Upper lobe of left lung (tissue), 6 donors: ENCODE data around the gene VCY1B. TPM values are rescaled to one million over a fixed set of nuclear protein-coding genes. Genes with fewer than 3 reads are reported as not detected.
"Not testable (repeated sequence)": the region's sequence is repeated elsewhere in the genome, so short reads cannot be mapped to it uniquely, and the experiment has no call there.

Experiments used
- ATAC-seq, 2 donors: fragments of 200-7000 bp; cut with Tn5 transposase; one replicate each; pipeline ENCODE4 v1.9.1; 2022; ENCODE audit warnings: mild to moderate bottlenecking in 2 of 2, moderate library complexity in 2 of 2; ENCODE audit not compliant: low FRiP score in 2 of 2
- DNase-seq, 2 donors: peaks; one replicate each; pipeline ENCODE4 v3.0.0-alpha.2; 2019 to 2020
- H3K27ac ChIP-seq, 4 donors: fragments of 200-600 bp; sonication (generic); one replicate each; pipeline ENCODE4 v1.5.1; 2016 to 2019
- H3K27me3 ChIP-seq, 4 donors: fragments of 200-600 bp; sonication (generic); one replicate each; pipeline ENCODE4 v1.5.1; 2017 to 2019
- H3K36me3 ChIP-seq, 4 donors: fragments of 200-600 bp; sonication (generic); one replicate each; pipeline ENCODE4 v1.5.1; 2016 to 2019
- H3K4me1 ChIP-seq, 4 donors: fragments of 200-600 bp; sonication (generic); one replicate each; pipeline ENCODE4 v1.5.1; 2018 to 2019
- H3K4me3 ChIP-seq, 4 donors: fragments of 200-600 bp; sonication (generic); one replicate each; pipeline ENCODE4 v1.5.1; 2017 to 2019; ENCODE audit warnings: mild to moderate bottlenecking in 2 of 4, moderate library complexity in 1 of 4
- H3K9me3 ChIP-seq, 4 donors: fragments of 200-600 bp; sonication (generic); one replicate each; pipeline ENCODE4 v1.5.1; 2018 to 2019
- EP300 ChIP-seq, 4 donors: sonication (generic); formaldehyde crosslinking; IDR thresholded peaks; one replicate each; pipeline ENCODE4 v1.5.1; 2017; ENCODE audit warnings: antibody characterized with exemption in 4 of 4, control low read depth in 2 of 4
- POLR2A ChIP-seq, 4 donors: fragments of 450-650 bp; IDR thresholded peaks; one replicate each; pipeline ENCODE4 v1.5.1; 2016 to 2017; ENCODE audit warnings: antibody characterized with exemption in 4 of 4, mild to moderate bottlenecking in 2 of 4
- POLR2AphosphoS5 ChIP-seq, 2 donors: sonication (generic); formaldehyde crosslinking; IDR thresholded peaks; one replicate each; pipeline ENCODE4 v1.5.1; 2017; ENCODE audit warnings: antibody characterized with exemption in 2 of 2
- WGBS, 2 donors: methylation state at CpG; one replicate each; pipeline ENCODE4 v1.1.5; 2017 to 2018; 5-methylcytosine and 5-hydroxymethylcytosine counted together
- total RNA-seq, 6 donors: library from RNA; depleted of rRNA in 4 of 6; stranded (reverse); fragments of >200 nt in 4 of 6; gene quantifications; one replicate each; pipeline versions ENCODE4 v1.1.0 to v1.2.1, GENCODE V29; 2016 to 2021
- TF ChIP-seq, protein P1 (sequence below), 6 experiments: fragments of 450-650 bp in 4 of 6; fragments of 200-600 bp in 2 of 6; sonication (generic) in 2 of 6; IDR thresholded peaks; one replicate each; pipeline ENCODE4 v1.5.1; 2016 to 2019; ENCODE audit warnings: antibody characterized with exemption in 6 of 6
- donor health status: DM: no; HTN: no; CAD: no; lungs with moderate emphysema.
- donor health status: DM: no; HTN: yes; CAD: no; lungs with severe emphysema.

The VCY1B gene
- not detected for total RNA-seq

DNA sequence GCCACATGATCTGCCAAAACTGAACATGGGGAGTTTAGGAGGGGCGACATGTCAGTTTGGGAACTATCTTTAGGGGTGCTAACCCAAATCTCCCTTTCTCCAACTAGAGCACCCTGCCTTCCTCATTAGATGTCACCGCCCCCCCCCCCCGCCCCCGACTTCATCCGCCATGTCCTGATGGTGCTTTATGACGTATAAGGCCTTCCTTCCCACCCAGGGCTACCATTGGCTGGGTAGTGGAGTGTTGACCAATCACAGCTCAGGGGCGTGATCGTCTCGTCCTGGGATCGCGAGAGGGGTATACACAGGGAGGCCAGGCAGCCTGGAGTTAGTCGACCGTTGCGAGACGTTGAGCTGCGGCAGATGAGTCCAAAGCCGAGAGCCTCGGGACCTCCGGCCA lies at the start of gene VCY1B:
Gene VCY1B, plus strand, starts transcription at position 301 of the 400 bp plus-strand sequence. Its CDS starts 63 bp downstream, at position 364.
- ATAC-seq, H3K27ac ChIP-seq, H3K4me3 ChIP-seq, DNase-seq, H3K4me1 ChIP-seq, H3K9me3 ChIP-seq, H3K36me3 ChIP-seq, H3K27me3 ChIP-seq: not testable (repeated sequence)
- no CpG with 5 or more reads among the region's 19 CpGs for WGBS, 2 donors

DNA sequence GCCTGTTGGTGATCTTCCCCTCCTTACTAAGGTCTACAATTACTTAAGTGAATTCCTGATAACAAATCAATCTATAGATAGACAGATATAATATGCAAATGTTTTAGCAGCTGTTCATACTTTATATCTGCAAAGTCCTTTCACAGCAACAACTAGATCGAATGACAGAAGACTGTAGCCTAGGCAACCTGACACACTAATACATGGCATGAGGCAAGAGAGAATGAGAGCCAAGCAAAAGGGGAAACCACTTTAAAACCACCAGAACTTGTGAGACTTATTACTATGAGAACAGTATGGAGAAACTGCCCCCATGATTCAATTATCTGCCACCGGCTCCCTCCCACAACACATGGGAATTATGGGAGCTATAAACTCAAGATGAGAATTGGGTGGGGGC lies 44.1 kb upstream of the VCY1B start:
- not testable (repeated sequence) for ATAC-seq, H3K36me3 ChIP-seq, H3K27ac ChIP-seq, DNase-seq, H3K4me1 ChIP-seq, H3K27me3 ChIP-seq, H3K4me3 ChIP-seq, H3K9me3 ChIP-seq
- WGBS, 2 donors: no CpG with 5 or more reads among the region's 2 CpGs

DNA sequence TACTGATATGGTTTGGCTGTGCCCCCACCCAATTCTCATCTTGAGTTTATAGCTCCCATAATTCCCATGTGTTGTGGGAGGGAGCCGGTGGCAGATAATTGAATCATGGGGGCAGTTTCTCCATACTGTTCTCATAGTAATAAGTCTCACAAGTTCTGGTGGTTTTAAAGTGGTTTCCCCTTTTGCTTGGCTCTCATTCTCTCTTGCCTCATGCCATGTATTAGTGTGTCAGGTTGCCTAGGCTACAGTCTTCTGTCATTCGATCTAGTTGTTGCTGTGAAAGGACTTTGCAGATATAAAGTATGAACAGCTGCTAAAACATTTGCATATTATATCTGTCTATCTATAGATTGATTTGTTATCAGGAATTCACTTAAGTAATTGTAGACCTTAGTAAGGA lies 25.6 kb upstream of the VCY1B start:
- ATAC-seq, H3K36me3 ChIP-seq, H3K9me3 ChIP-seq, H3K27me3 ChIP-seq, H3K4me3 ChIP-seq, DNase-seq, H3K4me1 ChIP-seq, H3K27ac ChIP-seq: not testable (repeated sequence)
- no CpG with 5 or more reads among the region's 2 CpGs for WGBS, 2 donors

DNA sequence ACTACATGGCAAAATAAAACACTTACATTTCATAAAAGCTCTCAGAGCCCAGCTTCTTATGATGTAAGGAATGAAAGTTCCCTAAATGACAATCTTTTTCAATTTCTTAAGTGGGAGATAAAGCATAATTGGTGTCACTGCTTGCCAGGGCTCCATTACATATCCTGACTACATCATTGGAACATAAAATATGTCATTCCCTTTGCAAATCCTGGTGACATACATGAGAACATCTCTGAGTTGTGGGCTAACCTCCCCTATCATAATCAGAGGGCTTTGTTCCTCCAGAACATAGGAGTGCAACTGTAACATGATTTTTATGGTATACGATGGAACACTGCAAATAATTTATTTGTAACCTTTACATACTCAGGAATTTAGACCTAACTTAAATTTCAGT lies 29.9 kb downstream of the VCY1B start:
- H3K27me3 ChIP-seq: no peaks in the 10 kb centered on the region
- no peak overlapping the region for H3K27ac ChIP-seq
- 100% methylated on average over 1 of the region's 1 CpG; no CpG with 5 or more reads in 1 of the 2 donors for WGBS, 2 donors
- ATAC-seq (no peak), DNase-seq (no peak)
- H3K4me3 ChIP-seq: no peak overlapping the region
- H3K4me1 ChIP-seq: no peaks in the 10 kb centered on the region
- no peaks in the 10 kb centered on the region for H3K36me3 ChIP-seq
- no peaks in the 10 kb centered on the region for H3K9me3 ChIP-seq
- TF ChIP-seq, protein P1, sequence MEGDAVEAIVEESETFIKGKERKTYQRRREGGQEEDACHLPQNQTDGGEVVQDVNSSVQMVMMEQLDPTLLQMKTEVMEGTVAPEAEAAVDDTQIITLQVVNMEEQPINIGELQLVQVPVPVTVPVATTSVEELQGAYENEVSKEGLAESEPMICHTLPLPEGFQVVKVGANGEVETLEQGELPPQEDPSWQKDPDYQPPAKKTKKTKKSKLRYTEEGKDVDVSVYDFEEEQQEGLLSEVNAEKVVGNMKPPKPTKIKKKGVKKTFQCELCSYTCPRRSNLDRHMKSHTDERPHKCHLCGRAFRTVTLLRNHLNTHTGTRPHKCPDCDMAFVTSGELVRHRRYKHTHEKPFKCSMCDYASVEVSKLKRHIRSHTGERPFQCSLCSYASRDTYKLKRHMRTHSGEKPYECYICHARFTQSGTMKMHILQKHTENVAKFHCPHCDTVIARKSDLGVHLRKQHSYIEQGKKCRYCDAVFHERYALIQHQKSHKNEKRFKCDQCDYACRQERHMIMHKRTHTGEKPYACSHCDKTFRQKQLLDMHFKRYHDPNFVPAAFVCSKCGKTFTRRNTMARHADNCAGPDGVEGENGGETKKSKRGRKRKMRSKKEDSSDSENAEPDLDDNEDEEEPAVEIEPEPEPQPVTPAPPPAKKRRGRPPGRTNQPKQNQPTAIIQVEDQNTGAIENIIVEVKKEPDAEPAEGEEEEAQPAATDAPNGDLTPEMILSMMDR (IDR thresholded peaks at IDR 0.05): no peak
- TF ChIP-seq POLR2AphosphoS5 (IDR thresholded peaks at IDR 0.05) (no peak), POLR2A (IDR thresholded peaks at IDR 0.05) (no peak), EP300 (IDR thresholded peaks at IDR 0.05) (no peak)

Other genes with a start within 250 kb of the VCY1B start
- not detected for gene VCY, start 69.8 kb upstream of the VCY1B start, total RNA-seq